Stimulated activated CD8-positive, alpha-beta memory T cell treated with anti-CD3 and anti-CD28 coated beads, Interleukin-4, amount 100 ng/mL, for 1 hour (primary cell): ENCODE measurements around the gene PSORS1C2.
"Not testable (repeated sequence)": the region's sequence is repeated elsewhere in the genome, so short reads cannot be mapped to it uniquely, and the experiment has no call there.

ENCODE experiments used
- DNase-seq, 2 donors: peaks; one replicate each; pipeline ENCODE4 v3.0.0-alpha.2; 2020; ENCODE audit warnings: low read depth in 2 of 2, low spot score in 1 of 2

The PSORS1C2 gene

DNA sequence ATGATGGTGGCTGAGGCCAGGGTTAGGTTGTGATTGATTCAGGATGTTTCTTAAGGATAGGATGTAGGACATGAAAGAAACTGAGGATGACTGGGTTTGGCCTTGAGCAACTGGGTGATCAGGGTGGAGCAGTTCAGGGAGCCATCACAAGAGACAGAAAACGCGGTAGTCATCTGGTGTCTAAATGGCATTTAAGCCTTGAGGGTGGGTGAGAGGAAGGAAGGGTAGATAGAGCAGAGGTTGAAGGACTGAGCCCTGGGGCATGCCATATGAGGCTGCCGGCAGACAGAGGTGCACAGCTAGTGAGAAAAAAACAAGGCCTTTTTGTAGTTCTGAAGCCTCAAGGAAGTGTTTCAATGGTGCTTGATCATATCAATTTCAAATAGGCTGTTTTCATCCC, 29.7 kb upstream of the PSORS1C2 start:
- no peak for DNase-seq

DNA sequence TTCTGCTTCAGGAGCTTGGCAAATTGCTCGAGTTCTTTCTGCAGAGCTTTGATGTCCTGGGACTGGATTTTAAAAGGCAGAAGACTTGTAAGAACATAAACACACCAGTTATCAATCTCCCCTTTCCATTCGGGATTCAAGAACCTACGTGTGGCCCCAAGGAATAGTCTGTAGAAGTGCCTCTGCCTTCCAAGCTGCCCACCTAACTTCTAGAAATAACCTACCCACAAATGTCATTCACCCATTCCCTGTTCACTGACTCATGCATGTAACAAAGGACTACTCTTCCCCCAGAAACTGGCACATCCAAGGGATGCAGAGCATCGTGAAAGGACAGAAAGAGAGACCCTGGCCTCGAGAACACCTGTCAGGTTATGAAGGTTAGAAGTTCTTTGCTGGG, 27.1 kb upstream of the PSORS1C2 start:
- no peak for DNase-seq

DNA sequence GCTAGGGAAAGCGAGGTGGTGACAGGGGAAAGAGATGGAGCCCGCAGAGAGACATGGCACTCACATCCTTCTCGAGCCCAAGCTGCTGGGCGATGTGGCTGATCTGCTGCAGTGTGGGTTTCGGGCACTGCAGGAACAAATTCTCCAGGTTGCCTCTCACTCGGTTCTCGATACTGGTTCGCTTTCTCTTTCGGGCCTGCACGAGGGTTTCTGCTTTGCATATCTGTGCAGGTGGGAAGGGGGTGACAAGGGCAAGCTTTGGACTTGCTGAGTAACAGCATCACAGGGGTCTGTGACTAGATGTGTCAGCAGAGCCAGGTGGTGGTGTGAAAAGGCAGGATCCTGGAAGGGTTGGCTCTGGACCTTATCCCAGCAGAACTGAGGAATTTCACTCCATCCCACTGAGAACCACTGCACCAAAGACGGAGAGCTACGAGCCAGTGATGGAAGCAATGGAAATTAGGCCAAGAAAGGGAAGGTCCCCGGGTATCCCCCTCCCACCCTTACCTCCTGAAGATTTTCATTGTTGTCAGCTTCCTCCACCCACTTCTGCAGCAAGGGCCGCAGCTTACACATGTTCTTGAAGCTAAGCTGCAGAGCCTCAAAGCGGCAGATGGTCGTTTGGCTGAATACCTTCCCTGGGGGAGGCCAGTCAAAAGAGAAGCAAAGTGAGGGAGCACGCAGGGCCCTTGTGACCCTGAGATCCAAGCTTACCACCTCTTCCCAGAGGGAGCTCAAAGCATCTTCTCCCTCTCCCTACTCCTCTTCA, 26.4 kb upstream of the PSORS1C2 start:
- not testable (repeated sequence) for DNase-seq

DNA sequence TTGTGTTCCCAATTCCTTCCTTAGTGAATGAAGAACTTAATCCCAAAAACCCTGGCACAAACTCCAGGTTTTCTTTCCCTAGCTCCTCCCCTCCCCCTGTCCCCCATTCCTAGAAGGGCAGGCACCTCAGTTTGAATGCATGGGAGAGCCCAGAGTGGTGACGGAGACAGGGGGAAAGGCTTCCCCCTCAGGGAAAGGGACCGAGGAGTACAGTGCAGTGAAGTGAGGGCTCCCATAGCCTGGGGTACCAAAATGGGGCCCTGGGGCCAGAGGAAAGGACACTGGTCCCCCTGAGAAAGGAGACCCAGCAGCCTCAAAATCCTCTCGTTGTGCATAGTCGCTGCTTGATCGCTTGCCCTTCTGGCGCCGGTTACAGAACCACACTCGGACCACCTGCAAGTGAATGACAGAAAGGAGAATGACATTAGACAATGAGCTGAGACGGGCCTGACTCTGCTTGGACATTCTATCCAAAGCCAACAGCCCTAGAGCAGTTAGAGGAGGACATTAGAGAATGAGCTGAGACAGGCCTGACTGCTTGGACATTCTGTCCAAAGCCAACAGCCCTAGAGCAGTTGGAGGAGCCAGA, 25.7 kb upstream of the PSORS1C2 start:
- DNase-seq: not testable (repeated sequence)

DNA sequence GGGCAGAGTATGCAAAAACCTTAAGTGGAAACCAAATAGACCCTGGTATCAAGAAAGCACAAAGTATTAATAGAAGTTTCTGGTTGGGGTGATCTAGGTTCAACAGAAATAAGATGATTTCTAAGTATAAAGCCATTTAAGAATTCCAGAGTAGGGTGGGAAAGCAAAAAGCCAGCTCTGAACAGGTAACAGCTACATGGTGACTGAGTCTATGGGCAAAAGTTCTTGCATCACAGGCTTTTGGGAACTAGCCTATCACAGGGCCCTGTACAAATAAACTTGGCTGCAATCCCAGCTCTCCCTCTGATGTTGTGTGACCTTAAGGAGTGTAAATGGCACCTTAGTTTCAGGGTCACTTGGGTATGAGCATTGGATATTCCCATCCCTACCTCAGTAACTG, 25.1 kb upstream of the PSORS1C2 start:
- no peak for DNase-seq

DNA sequence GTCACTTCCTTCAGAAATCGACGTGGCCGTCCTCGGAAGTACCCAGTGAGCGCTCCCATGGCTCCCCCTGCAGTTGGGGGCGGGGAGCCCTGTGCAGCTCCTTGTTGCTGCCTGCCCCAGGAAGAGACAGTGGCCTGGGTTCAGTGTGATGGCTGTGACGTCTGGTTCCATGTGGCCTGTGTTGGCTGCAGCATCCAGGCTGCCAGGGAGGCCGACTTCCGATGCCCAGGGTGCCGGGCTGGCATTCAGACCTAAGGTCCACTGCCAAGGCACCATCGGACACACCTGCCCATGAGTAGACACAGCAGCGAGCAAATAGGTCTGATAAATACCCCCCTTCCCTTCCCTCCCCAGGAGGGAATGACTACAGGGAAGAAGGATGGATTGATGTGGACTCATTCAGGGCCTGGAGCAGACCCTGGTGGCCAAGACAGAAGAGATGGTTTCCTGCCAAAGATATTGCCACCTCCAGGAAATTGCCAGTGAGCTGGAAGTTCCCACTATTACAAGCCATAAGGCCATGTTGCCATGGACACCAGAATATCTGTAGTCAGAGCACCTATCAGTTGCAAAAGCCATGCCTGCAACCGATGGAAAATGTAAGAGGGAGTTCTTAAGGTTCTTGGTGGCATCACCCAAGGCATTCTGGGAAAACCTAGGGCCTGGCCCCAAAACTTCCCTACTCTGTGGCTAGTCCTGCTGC, 23.7 kb upstream of the PSORS1C2 start:
- DNase-seq: no peak

DNA sequence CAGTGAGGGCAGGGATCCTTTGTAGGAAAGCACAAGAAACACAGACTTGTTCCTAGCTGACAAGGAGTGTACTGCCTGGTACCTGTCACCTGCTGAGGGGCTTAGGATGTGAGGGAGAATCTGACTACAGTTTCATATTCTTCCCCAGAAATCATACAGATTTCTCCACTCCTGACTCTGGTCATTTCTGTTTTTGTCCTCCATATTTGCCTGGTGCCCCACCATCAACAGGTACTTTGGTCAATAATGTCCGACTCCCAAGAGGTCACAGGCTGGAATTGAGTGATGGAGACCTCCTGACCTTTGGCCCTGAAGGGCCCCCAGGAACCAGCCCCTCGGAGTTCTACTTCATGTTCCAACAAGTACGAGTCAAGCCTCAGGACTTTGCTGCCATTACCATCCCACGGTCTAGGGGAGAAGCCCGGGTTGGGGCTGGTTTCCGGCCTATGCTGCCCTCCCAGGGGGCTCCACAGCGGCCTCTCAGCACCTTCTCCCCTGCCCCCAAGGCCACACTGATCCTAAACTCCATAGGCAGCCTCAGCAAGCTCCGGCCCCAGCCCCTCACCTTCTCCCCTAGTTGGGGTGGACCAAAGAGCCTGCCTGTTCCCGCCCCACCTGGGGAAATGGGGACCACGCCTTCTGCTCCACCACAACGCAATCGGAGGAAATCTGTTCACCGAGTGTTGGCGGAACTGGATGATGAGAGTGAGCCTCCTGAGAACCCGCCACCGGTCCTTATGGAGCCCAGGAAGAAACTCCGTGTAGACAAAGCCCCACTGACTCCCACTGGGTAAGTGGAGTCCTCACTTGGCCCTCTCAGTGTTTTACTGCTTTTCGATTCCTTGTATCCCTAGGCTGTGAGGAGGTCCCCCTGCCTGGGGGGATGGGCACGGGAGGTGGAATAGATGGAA, 22.6 kb upstream of the PSORS1C2 start:
- no peak for DNase-seq

DNA sequence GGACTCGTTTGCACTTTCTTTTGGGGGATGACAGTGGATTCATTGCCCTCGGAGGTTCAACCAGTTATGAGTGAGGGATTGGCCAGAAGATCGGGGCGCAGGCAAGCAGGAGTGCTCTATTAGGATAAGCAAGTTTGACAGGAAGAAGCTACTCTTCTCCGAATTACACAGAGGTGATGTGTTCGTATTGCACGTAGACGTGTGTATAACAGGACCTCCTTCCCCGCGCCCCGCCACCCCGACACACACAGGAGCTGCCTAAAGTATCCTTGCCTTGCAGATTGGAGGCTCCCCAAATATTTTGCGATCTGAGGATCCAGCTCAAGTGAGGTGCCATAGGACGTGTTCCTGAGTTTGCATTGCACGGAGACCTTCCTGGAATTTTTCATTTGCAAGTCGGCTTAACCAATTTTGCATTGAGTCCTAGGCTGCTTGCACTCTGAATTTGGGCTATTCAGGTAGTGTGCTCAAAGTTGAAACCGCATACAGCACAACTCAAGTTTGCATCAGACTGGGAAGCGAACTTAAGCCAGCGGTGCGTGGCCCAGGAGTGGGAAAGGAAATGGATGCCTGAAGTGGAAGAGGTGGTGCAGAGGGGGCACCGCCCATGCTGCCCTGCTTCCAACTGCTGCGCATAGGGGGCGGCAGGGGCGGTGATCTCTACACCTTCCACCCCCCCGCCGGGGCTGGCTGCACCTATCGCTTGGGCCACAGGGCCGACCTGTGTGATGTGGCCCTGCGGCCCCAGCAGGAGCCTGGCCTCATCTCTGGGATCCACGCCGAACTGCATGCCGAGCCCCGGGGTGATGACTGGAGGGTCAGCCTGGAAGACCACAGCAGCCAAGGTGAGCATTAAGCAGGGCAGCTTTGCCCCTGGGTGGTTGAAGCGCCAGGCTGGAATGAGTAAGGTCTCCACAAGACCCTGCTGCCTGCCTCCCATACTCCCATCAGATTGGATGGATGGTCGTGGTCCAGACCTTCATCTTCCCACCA, 20.3 kb upstream of the PSORS1C2 start:
- DNase-seq: no peak

DNA sequence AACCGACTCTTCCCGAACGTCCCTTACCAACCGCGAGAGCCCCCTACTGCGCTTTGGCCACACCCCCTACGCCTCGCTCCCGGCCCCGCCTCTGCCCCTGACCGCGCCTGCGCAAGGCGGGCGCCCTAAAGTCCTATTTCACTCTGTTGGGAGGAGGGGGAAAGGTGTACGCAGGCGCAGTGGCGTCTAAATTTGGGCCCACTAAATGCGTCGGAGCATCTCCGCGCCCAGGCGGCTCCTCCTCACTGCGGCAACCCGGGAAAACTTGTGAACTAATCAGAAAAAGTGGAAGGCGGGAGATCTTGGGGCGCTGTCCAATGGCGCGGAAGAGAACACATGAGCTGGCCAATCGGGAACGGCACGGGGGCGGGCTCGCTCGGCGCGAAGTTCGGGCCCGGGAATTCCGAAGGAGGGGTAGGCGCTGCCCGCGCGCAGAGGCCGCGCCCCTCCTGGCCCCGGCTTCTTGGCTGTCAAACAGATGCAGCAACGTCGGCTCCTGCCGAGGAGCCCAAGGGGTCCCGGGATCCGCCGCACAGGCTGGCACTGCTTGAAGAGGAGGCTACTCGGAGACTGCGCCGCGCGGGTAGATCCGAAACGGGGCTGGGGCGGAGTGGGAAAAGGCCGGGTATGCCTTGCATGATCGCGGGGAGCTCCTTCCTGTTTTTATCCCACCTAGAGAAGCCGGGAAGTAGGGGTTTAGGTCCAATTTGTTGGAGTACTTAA, 19.4 kb upstream of the PSORS1C2 start, which contains the start of gene TCF19:
TSS of gene TCF19 (plus strand) at position 450 of the 723 bp plus-strand sequence. CDS start 881 bp downstream, outside the sequence.
- DNase-seq: peak; percentile 92 to 99

DNA sequence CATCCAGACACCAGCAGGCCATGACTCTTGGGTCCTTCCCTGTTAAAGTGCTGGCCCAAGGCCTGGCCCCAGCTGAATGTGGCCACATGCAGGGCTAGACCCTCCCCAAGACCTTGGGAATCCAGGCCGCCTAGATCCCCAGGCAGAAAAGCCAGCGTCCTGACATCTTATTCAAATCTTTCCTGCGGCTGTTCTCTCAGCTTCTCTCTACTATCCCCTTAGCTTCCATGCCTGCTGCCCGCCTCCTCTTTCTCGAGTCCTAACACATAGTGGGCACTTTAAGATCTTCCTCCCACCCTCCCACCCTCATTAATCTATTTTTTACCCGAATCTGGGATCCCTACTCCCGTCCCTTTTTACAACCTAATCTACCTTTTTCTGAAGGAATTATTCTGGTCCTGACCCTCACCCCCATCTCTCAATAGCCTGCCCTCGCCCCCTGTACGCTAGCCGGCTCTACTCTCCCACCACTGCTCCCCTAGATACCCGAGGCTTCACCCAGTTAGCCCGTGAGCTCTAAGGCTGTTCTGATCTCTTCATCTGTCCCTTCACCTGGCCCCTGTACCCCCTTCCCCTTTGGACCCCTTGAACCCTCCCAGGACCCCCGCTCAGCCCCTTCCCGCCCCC, 18.8 kb upstream of the PSORS1C2 start, which contains the start of gene CCHCR1:
TSS of gene CCHCR1 (minus strand) at position 290 of the 627 bp plus-strand sequence. CDS start at position 88, 202 bp downstream.
- no peak for DNase-seq

DNA sequence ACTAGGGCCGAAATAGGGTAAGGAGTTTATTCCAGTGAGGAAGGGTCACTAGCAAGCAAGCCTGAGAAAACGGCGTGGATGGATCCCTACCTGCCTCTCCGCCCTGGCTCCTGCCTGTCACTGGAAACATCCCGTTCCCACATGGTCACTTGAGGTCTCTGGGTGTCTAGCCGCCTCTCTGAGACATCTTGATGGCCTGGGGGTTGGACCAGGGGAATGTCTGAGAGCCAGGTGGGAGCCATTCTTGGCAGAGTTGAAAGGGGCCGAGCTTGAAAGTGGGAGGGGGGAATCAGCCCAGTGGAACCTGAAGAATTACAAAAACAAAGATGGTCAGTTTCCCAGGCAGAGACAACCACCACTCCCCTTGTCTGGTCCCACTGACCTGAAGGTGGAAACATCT, 17.8 kb upstream of the PSORS1C2 start:
- DNase-seq: no peak

DNA sequence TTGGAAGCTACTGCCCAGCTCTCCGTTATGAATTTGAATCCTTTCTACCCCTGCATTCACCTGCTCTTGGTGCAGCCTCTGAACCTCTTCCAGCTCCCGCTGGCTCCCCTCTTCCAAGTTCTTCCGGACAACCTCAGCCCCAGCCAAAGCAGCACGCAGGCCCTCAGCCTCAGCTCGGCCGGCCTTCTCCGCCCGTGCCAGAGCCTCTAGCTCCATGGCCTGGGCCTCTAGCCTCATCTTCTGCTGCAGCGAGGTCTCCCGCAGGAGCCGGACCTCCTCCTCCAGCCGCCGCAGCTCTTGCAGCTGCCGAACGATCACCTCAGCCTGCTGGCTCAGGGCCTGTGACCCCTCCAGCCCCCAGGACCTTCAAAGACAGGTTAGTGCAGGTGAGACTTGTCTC, 15.6 kb upstream of the PSORS1C2 start:
- DNase-seq: no peak

DNA sequence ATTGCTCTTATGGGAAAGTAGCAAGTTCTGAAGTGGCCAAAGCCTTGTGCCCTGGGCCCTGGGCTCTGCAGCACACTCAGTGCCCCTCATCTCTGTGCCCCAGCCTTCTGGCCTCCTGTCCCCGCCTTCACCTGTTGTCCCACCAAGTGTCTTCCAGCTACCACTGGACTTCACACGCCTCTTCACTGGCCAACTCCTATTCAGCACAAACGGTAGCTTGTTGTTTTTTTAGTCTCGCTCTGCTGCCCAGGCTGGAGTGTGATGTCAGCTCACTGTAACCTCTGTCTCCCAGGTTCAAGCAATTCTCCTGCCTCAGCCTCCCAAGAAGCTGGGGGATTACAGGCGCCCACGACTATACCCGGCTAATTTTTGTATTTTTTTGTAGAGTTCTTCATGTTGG, 13.9 kb upstream of the PSORS1C2 start:
- no peak for DNase-seq

DNA sequence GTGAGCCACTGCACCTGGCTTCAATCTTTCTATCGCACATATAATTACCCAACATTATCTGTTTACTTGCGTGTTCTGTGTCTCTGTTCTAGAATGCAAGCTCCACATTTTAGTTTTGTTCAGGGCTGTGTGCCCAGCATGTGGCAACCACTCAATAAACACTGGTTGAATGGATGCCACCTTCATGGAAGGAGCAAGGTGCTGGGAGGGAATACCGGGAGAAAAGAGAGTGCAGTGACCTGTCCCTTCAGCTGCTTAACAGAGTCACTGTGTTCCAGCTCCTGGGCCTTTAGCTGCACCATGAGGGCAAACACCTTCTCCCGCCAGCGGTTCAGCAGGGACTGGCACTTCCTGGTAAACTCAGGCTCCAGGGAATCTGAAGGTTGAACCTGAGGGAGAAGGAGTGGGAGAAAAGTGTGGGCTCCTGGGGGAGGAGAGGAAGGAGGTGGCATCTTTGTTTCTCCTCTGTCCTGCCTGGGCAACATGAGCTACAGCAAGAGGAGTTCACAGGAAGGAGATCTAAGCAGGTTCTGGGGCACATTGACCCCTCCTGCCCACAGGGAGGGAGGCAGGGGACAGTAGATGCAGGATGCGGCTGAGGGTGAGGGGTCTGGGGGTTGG, 11.1 kb upstream of the PSORS1C2 start:
- no peak for DNase-seq

DNA sequence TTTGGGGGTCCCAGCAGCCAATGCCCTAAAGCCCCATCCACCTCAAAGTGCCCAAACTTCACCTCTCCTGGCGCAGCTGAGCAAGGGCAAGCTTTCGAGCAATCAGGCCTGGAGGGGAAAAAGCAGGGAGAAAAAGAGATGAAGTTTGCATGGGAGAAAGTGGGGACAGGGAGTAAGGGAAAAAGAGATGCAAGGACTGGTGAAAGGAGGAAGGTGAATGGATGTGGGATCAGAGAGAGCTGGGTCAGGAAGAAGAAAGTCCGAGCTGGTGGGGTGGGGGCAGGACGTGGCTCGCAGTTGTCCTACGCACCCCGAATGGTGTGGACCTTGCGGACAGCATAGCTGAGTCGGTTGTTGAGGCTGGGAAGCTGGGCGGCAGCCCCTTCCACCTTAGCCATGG, 6.5 kb upstream of the PSORS1C2 start:
- DNase-seq: no peak

DNA sequence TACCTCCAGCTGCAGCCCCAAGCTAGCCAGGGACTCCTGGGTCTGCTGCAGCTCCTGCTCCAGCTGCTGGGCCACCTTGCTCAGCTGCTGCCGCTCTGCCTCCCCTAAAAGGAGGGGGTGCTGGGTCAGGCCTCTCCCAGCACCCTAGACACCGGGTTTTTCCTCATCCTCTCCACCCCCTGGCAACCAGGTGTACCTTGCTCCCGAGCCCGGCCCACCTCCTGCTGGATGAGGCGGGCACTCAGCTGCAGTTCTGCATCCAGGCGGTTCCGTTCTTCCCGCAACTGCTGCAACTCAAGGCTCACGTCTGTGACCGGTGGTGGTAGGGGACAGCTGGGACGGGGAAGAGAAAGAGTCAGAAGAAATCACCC, 6.1 kb upstream of the PSORS1C2 start:
- DNase-seq: no peak

DNA sequence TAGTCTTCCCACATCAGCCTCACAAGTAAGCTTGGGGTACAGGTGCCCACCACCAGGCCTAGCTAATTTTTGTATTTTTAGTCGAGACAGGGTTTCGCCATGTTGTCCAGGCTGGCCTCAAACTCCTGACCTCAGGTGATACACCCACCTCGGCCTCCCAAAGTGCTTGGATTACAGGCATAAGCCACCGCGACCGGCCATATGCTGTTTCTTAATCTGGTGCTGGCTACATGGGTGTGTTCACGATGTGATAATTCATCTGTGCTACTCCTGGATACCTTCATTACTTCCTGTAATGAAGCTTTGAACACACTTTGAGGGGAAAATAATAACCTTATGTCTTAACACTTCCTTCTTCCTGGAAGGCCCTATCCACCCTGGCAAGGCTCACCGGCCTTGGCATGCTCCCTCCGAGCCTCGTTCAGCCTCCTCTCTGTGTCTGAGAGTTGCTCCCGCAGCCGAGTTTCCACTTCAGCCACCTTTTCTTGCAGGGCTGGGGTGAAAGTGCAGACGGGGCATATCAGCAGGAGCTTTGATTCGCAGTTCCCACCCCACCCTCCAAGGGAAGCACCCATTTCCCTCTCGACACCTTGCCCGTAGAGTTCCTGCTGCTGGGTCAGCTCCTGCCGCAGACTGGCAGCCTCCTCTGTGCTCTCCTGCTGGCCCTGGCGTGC, 5.6 kb upstream of the PSORS1C2 start:
- no peak for DNase-seq

DNA sequence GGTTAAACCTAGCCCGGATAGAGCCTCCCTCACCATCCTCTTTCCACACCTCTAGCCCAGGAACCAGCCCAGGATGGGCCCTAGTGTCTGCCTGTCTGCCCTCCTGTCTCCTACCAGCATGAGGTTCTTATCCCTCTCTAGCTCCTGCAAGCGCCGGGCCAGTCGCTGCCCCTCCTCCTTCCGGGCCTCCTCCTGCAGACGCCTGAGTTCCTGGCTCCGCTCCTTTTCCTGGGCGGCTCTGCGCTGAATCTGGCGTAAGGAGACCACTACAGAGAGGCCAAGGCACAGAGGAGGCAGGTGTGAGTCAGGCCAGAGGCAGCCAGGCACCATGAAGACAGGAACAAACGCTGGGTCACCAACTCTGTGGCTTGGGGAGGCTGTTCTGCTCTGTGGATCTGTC, 4.3 kb upstream of the PSORS1C2 start:
- DNase-seq: no peak
